CD4-positive, CD25-positive, alpha-beta regulatory T cell (primary cell): Measurements from ENCODE around the gene AGPS. TPM values are rescaled to one million over a fixed set of nuclear protein-coding genes. Genes with fewer than 3 reads are reported as not detected.

ENCODE experiments used
- ATAC-seq, 2 donors: fragments of 150-1000 bp; cut with Tn5 transposase; one replicate each; pipeline ENCODE4 v1.10.0; 2021; ENCODE audit warnings: low read depth in 2 of 2, moderate number of reproducible peaks in 2 of 2, moderate library complexity in 1 of 2
- DNase-seq, 3 donors: peaks; one replicate each; pipeline versions ENCODE4 v3.0.0 to v3.0.0-alpha.2; 2012 to 2022; ENCODE audit warnings: mixed read lengths in 1 of 3
- H3K27ac ChIP-seq: one replicate; pipeline ENCODE4 v1.7.0; 2013; ENCODE audit warnings: mild to moderate bottlenecking, low read length; ENCODE audit not compliant: insufficient read depth, poor library complexity, severe bottlenecking
- H3K27me3 ChIP-seq: one replicate; pipeline ENCODE4 v1.7.0; 2013; ENCODE audit warnings: low read length; ENCODE audit not compliant: control insufficient read depth, insufficient read depth
- H3K36me3 ChIP-seq: one replicate; pipeline ENCODE4 v1.7.0; 2013; ENCODE audit warnings: mild to moderate bottlenecking, low read length, moderate library complexity; ENCODE audit not compliant: control insufficient read depth, insufficient read depth
- H3K4me1 ChIP-seq: 2 replicates; pipeline ENCODE4 v1.7.0; 2013; ENCODE audit warnings: mild to moderate bottlenecking, low read length; ENCODE audit not compliant: insufficient read depth, control insufficient read depth, poor library complexity, severe bottlenecking
- H3K4me3 ChIP-seq: one replicate; pipeline ENCODE4 v1.7.0; 2013; ENCODE audit warnings: low read depth, mild to moderate bottlenecking, low read length, moderate library complexity
- H3K9me3 ChIP-seq, 2 experiments: 1 replicate in 1 of 2; 2 replicates in 1 of 2; pipeline ENCODE4 v1.7.0; 2013; ENCODE audit warnings: low read length in 2 of 2, mild to moderate bottlenecking in 1 of 2, moderate library complexity in 1 of 2; ENCODE audit not compliant: control insufficient read depth in 2 of 2
- H3K27ac Mint-ChIP-seq, 3 donors: one replicate each; pipeline ENCODE4 v1.8.0; 2020 to 2022; ENCODE audit warnings: mild to moderate bottlenecking in 3 of 3, mixed read lengths in 3 of 3, moderate library complexity in 2 of 3
- H3K27me3 Mint-ChIP-seq: one replicate; pipeline ENCODE4 v1.8.0; 2022; ENCODE audit warnings: mild to moderate bottlenecking, mixed read lengths
- H3K36me3 Mint-ChIP-seq: one replicate; pipeline ENCODE4 v1.8.0; 2020; ENCODE audit warnings: mixed read lengths
- H3K4me1 Mint-ChIP-seq, 4 donors: one replicate each; pipeline ENCODE4 v1.8.0; 2020 to 2022; ENCODE audit warnings: mixed read lengths in 4 of 4, mild to moderate bottlenecking in 1 of 4
- H3K4me3 Mint-ChIP-seq, 4 donors: one replicate each; pipeline ENCODE4 v1.8.0; 2020 to 2022; ENCODE audit warnings: mild to moderate bottlenecking in 4 of 4, mixed read lengths in 4 of 4, moderate library complexity in 3 of 4
- H3K9me3 Mint-ChIP-seq, 7 donors: one replicate each; pipeline ENCODE4 v1.8.0; 2020 to 2022; ENCODE audit warnings: mixed read lengths in 7 of 7, mild to moderate bottlenecking in 3 of 7, moderate library complexity in 2 of 7
- polyA plus RNA-seq, 4 donors: library from polyadenylated mRNA; unstranded; fragments of 300-500 nt; fragmentation: Illumina TruSeq; gene quantifications; one replicate each; pipeline ENCODE4 v1.2.3, GENCODE V29; 2021
- total RNA-seq: library from RNA; stranded (reverse); gene quantifications from one replicate; pipeline ENCODE4 v1.2.3, GENCODE V29; 2022

Gene AGPS
- total and polyA plus RNA-seq, 5 donors from 2014 or later = 15.6 to 29.4 (median 22.6) TPM

DNA sequence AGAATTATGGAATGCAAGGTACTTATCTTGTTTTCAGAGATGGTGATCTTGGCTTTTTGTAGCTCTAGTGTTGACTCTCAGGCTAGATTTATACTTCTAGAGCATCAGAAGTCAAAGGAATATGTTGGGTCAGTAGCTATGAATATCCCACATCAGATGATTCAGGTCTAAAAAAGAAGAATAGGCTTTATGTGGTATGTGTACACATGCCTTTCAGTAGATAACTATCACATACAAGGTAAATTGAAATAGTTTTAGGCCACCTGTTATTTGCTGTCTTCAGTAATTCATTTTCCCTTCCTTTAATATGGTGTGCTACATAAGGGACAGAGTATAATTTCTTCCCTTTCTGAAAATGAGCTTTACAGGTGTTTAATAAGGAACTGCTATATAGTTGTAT, 142.4 kb downstream of the AGPS start:
- Mint-ChIP-seq H3K36me3 (peaks cover 11% of the 10 kb centered on the region), H3K4me1 (no peaks in the 10 kb centered on the region), H3K27me3 (no peaks in the 10 kb centered on the region), H3K27ac (no peak overlapping the region), H3K9me3 (no peaks in the 10 kb centered on the region), H3K4me3 (no peak overlapping the region)
- Histone ChIP-seq H3K27ac (no peak overlapping the region), H3K9me3 (no peaks in the 10 kb centered on the region), H3K4me3 (no peak overlapping the region), H3K4me1 (no peaks in the 10 kb centered on the region), H3K27me3 (no peaks in the 10 kb centered on the region), H3K36me3 (peaks cover 9% of the 10 kb centered on the region)
- no peak for ATAC-seq
- DNase-seq = no peak

GRCh38 chr2:177535958-177536504, 143.5 kb downstream of the AGPS start:
- H3K36me3 ChIP-seq = peaks cover 9% of the 10 kb centered on the region
- no peaks in the 10 kb centered on the region for H3K4me1 Mint-ChIP-seq
- H3K4me1 ChIP-seq = no peaks in the 10 kb centered on the region
- DNase-seq (no peak), ATAC-seq (no peak)
- no peak overlapping the region for H3K4me3 ChIP-seq
- no peaks in the 10 kb centered on the region for H3K9me3 Mint-ChIP-seq
- no peak overlapping the region for H3K27ac ChIP-seq
- no peak overlapping the region for H3K27ac Mint-ChIP-seq
- H3K9me3 ChIP-seq = no peaks in the 10 kb centered on the region
- no peaks in the 10 kb centered on the region for H3K27me3 ChIP-seq
- H3K4me3 Mint-ChIP-seq = no peak overlapping the region
- peaks cover 11% of the 10 kb centered on the region for H3K36me3 Mint-ChIP-seq
- no peaks in the 10 kb centered on the region for H3K27me3 Mint-ChIP-seq

DNA sequence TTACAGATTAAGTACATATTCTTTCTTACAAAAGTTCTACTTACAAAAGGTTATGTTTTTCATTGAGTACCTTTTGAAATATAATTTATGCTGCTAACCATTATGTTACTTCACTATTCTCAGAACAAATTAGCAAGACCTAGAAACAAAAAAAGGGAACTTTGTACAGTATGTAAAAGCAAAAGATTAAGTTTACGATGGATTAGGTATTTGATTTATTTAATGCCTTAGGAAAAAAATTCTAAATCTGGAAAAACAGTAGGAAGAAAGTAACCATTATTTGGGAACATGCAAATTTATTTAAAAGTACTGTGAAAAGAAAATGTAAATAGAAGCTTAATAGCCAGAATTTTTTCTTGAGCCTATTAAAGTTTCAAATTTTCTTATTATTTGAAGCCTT, 144.6 kb downstream of the AGPS start:
- H3K27me3 ChIP-seq = no peaks in the 10 kb centered on the region
- no peaks in the 10 kb centered on the region for H3K4me1 ChIP-seq
- no peak overlapping the region for H3K4me3 ChIP-seq
- no peak for ATAC-seq
- peaks cover 9% of the 10 kb centered on the region for H3K36me3 ChIP-seq
- no peak for DNase-seq
- H3K4me1 Mint-ChIP-seq = no peaks in the 10 kb centered on the region
- H3K27ac Mint-ChIP-seq = no peak overlapping the region
- no peak overlapping the region for H3K4me3 Mint-ChIP-seq
- no peaks in the 10 kb centered on the region for H3K9me3 ChIP-seq
- no peaks in the 10 kb centered on the region for H3K9me3 Mint-ChIP-seq
- peaks cover 11% of the 10 kb centered on the region for H3K36me3 Mint-ChIP-seq
- H3K27ac ChIP-seq = no peak overlapping the region
- no peaks in the 10 kb centered on the region for H3K27me3 Mint-ChIP-seq

DNA sequence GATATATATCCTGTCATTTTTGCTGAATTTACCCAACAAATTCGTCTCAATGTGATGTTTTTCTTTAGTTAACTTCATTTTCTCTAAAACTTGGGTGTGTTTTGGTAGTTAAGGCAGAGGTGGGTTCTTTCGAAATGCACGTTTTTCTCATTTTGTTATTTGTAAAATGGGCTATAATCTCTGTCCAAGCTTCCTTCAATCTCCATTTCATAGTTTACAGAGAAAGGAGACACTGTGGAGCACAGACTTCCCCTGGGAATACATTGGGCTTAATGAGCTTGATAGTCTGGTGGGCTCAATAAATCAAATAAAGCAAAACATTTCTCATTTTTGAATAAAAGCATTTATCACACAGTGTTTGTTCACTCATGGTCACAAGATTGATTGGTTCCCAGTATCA, 145.1 kb downstream of the AGPS start:
- no peak overlapping the region for H3K4me3 Mint-ChIP-seq
- no peak overlapping the region for H3K27ac Mint-ChIP-seq
- Histone ChIP-seq H3K36me3 (peaks cover 9% of the 10 kb centered on the region), H3K27ac (no peak overlapping the region), H3K9me3 (no peaks in the 10 kb centered on the region), H3K4me1 (no peaks in the 10 kb centered on the region), H3K27me3 (no peaks in the 10 kb centered on the region), H3K4me3 (no peak overlapping the region)
- no peaks in the 10 kb centered on the region for H3K9me3 Mint-ChIP-seq
- H3K4me1 Mint-ChIP-seq = no peaks in the 10 kb centered on the region
- DNase-seq (no peak), ATAC-seq (no peak)
- H3K36me3 Mint-ChIP-seq = peaks cover 11% of the 10 kb centered on the region
- H3K27me3 Mint-ChIP-seq = no peaks in the 10 kb centered on the region

GRCh38 chr2:177538323-177538722, 145.8 kb downstream of the AGPS start:
- Mint-ChIP-seq H3K4me3 (peak overlapping the region in 1 of 4 donors; percentile 61), H3K9me3 (no peaks in the 10 kb centered on the region), H3K4me1 (no peaks in the 10 kb centered on the region), H3K36me3 (peaks cover 11% of the 10 kb centered on the region), H3K27ac (no peak overlapping the region), H3K27me3 (no peaks in the 10 kb centered on the region)
- Histone ChIP-seq H3K36me3 (peaks cover 9% of the 10 kb centered on the region), H3K4me1 (no peaks in the 10 kb centered on the region), H3K27ac (no peak overlapping the region), H3K4me3 (no peak overlapping the region), H3K9me3 (no peaks in the 10 kb centered on the region), H3K27me3 (no peaks in the 10 kb centered on the region)
- DNase-seq = no peak
- no peak for ATAC-seq

GRCh38 chr2:177540283-177540682, 147.7 kb downstream of the AGPS start:
- Histone ChIP-seq H3K27ac (no peak overlapping the region), H3K9me3 (no peaks in the 10 kb centered on the region), H3K4me1 (no peaks in the 10 kb centered on the region), H3K27me3 (no peaks in the 10 kb centered on the region), H3K36me3 (peaks cover 9% of the 10 kb centered on the region), H3K4me3 (no peak overlapping the region)
- ATAC-seq = no peak
- no peaks in the 10 kb centered on the region for H3K9me3 Mint-ChIP-seq
- no peaks in the 10 kb centered on the region for H3K27me3 Mint-ChIP-seq
- H3K36me3 Mint-ChIP-seq = peaks cover 11% of the 10 kb centered on the region
- no peak overlapping the region for H3K4me3 Mint-ChIP-seq
- H3K4me1 Mint-ChIP-seq = peaks cover 0 to 3% (median 0%) of the 10 kb centered on the region in 4 donors
- H3K27ac Mint-ChIP-seq = no peak overlapping the region
- DNase-seq = no peak

GRCh38 chr2:177541258-177541991, 148.9 kb downstream of the AGPS start:
- no peak for DNase-seq
- ATAC-seq = no peak
- Histone ChIP-seq H3K27ac (no peak overlapping the region), H3K9me3 (no peaks in the 10 kb centered on the region), H3K36me3 (peaks cover 7% of the 10 kb centered on the region), H3K4me1 (no peaks in the 10 kb centered on the region), H3K27me3 (no peaks in the 10 kb centered on the region), H3K4me3 (no peak overlapping the region)
- Mint-ChIP-seq H3K27me3 (no peaks in the 10 kb centered on the region), H3K4me1 (peaks cover 0 to 4% (median 0%) of the 10 kb centered on the region in 4 donors), H3K4me3 (no peak overlapping the region), H3K9me3 (no peaks in the 10 kb centered on the region), H3K36me3 (peaks cover 15% of the 10 kb centered on the region), H3K27ac (no peak overlapping the region)

DNA sequence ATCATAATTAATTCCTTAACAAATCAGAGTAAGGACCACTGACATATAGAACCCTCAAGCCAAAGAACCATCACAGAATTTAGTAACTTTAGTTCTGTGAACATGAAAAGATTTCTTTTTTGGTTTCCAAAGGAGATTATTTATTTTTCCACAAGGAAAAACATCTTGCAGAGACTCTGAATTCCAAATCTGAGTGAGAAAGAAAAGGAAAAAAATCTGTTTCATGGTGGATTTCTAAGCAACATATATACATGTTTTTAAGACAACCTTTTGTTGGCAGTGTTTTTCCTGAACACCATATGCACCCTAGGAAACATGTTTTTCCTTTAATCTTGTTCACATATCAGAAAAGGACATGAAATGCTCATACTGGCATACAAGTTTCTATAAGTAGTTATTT, 149.8 kb downstream of the AGPS start:
- Histone ChIP-seq H3K9me3 (no peaks in the 10 kb centered on the region), H3K4me3 (no peak overlapping the region), H3K27me3 (no peaks in the 10 kb centered on the region), H3K36me3 (peaks cover 7% of the 10 kb centered on the region), H3K4me1 (no peaks in the 10 kb centered on the region), H3K27ac (no peak overlapping the region)
- Mint-ChIP-seq H3K36me3 (peaks cover 12% of the 10 kb centered on the region), H3K4me1 (peaks cover 0 to 4% (median 0%) of the 10 kb centered on the region in 4 donors), H3K4me3 (no peak overlapping the region), H3K27ac (no peak overlapping the region), H3K27me3 (no peaks in the 10 kb centered on the region), H3K9me3 (no peaks in the 10 kb centered on the region)
- no peak for DNase-seq
- no peak for ATAC-seq
